Tibial nerve (tissue), 3 donors: Measurements from ENCODE around the gene HAUS7.

Experiments used
- CTCF ChIP-seq, 5 experiments: fragments of 200-600 bp in 3 of 5; fragments of 450-650 bp in 2 of 5; sonication (generic) in 3 of 5; IDR thresholded peaks; one replicate each; pipeline ENCODE4 v1.5.1; 2016 to 2019; ENCODE audit warnings: antibody characterized with exemption in 5 of 5, mild to moderate bottlenecking in 3 of 5, moderate library complexity in 2 of 5
- POLR2A ChIP-seq, 2 donors: fragments of 450-650 bp; IDR thresholded peaks; one replicate each; pipeline ENCODE4 v1.6.1; 2017; ENCODE audit warnings: antibody characterized with exemption in 2 of 2, mild to moderate bottlenecking in 2 of 2, moderate library complexity in 2 of 2

- TF ChIP-seq CTCF (IDR thresholded peaks at IDR 0.05) (no peak), POLR2A (IDR thresholded peaks at IDR 0.05) (no peak)
These were observed 48.5 kb downstream of the HAUS7 start for GRCh38 chrX:153421856-153422255.
